OCI-LY1 (cell line): Measurements from ENCODE around the gene RASD2.

Experiments
- CTCF ChIP-seq: fragments of 200-600 bp; sonication (generic), shearing (Covaris generic); IDR thresholded peaks from 2 replicates; pipeline ENCODE4 v1.5.1; 2017; ENCODE audit warnings: mild to moderate bottlenecking, antibody characterized with exemption, low read length, moderate library complexity, mixed read lengths
- EZH2 ChIP-seq: fragments of 200-600 bp; sonication (generic), shearing (Covaris generic); IDR thresholded peaks from 2 replicates; pipeline ENCODE4 v1.8.0; 2017; ENCODE audit warnings: borderline replicate concordance, mixed run types, mild to moderate bottlenecking, antibody characterized with exemption, low read length, moderate library complexity, mixed read lengths

- TF ChIP-seq CTCF = no peak
- TF ChIP-seq EZH2 = no peak
Observed at GRCh38 chr22:35530700-35531099, 9.9 kb upstream of the RASD2 start.
